ENCODE results near the gene MRM2.

Gene MRM2

GRCh38 chr7:2220030-2220429 lies 22.0 kb downstream of the MRM2 start:
- no peak for DNase-seq

GRCh38 chr7:2219606-2220005 lies 22.4 kb downstream of the MRM2 start:
- DNase-seq: no peak

- no peak for DNase-seq
Measured at GRCh38 chr7:2219136-2219535, 22.9 kb downstream of the MRM2 start.

DNA sequence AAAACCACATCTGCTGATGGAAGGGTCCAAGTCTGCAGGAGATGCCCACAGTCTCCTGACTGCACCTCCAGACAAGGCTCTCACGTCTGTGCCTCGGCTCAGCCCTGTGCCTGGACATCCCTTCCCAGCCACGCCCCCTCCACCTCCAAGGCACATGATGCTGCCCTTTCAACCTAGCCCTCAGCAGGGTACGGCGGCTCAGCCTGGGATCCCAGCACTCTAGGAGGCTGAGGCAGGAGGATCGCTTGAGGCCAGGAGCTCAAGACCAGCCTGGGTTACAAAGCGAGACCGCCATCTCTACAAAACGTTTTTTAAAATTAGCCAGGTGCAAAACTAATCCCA lies 23.6 kb downstream of the MRM2 start:
- no peak for DNase-seq

DNA sequence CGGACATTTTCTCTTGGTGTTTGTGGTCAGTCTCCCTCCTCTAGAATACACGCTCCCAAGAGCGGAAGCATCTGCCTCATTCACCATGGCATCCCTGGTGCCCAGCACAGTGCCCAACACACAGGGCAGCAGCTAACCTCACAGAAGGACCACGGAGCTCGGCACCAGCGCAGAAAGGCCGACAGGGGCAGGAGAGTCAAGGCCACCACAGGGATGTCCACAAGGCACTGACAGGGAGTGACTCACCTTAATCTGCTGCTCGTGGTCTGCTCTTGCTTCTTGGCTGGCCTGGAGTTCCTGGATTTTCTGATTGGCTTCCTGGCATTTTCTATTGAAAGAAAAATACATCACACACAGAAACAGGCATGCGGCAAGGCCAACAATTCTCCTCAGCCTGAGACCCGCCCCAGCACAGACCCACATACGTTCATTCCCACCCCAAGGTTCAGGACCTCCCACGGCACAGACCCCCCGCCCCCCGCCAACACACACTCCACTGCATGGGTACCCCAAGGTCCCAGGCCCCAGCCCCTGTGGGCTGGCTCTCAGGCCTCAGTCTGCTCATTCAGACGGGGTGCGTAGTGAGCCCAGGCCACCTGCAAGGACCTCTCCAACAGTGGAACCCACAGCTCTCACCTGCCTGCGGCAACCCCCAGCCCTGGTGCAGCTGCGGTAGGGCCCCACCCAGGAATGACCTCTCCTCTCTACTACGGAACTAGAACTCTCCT lies 24.1 kb downstream of the MRM2 start:
- DNase-seq: no peak

DNA sequence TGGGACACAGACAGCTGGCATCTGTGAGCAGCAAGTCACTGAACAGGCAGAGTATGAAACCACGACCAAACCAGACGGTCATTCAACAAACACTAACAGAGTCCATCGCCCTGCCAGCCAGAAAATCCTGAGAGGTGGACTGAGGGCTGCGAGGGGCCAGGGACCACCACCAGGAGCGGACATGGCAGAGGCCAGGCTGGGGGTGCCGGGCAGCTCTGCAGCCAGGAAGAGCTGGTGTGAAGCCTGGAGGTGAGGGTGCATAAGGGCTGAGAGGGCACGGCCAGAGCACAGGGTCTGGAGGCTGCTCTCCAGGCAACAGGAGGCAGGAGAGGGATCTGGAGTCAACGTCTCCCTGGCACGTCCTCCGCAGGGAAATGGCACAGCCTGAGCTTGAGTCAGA lies 24.8 kb downstream of the MRM2 start:
- no peak for DNase-seq

DNA sequence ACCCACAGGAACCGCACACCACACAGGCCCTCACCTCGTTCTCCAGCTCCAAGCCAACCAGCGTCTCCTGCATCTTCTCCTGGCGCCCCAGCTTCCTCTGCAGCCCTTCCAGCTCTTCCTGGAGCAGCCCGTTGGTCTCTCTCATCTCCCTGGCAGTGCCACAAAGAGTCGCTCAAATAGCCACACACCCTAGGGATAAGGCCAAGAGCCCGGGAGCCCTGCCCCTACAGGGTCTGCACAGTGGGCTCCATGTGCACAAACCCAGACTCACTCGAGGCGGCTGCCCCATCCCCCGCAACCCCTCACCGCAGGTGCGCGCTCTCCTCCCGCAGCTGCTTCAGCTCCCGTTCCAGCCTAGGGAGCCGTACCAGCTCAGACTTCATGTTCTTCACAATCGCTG lies 26.2 kb downstream of the MRM2 start:
- no peak for DNase-seq

DNA sequence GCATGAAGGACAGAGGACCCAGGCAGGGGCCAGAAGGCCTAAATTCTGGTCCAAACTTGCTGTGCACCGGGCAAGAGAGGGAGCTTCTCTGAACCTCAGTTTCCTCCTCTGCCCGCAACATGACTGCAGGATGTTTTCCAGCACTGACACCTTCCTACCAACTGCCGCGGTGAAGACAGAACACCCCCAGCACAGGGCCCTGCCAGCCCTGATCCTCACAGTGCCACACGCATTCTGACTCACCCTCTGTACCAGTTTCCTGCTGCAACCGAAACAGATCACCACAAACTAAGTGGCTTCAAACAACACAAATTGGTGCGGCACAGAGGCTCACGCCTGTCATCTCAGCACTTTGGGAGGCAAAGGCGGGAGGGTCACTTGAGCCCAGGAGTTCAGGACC lies 27.4 kb downstream of the MRM2 start:
- DNase-seq: no peak

GRCh38 chr7:2213551-2214215 lies 28.3 kb downstream of the MRM2 start:
- DNase-seq: no peak

GRCh38 chr7:2212906-2213305 lies 29.1 kb downstream of the MRM2 start:
- no peak for DNase-seq

GRCh38 chr7:2211926-2212325 lies 30.1 kb downstream of the MRM2 start:
- no peak for DNase-seq

- DNase-seq: no peak
Measured at GRCh38 chr7:2211259-2211880, 30.6 kb downstream of the MRM2 start.

DNA sequence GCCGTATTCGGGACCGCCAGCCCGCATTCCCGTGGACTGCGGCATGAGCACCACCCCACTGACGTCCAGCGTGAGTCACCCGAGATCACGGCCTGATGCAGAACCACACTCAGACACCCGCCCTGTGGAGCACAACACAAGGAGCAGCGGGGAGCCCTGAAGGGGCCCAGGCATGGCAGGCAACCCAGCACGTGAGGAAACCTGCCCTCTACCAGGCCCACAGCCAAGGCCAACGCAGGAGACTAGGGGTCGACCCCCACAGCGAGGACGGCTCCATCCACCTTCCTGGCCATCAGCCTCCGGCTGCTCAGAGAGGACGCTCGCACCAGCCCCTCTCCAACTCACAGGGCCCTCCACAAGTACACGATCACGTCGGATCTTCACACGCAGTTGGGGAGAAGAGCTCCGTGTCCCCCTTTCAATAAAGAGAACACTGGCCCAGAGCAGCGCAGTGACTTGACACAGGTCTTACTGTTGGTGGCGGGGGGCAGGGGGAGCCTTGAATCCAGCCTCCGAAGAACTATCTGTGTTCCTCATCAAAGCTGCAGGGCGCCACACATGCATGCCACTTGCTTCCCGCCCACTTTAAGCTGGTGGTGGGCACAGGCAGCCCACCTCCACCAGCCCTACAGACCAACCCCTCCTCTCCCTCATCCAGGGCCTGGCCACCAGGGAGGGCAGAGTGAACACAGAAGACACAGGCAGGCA lies 31.3 kb downstream of the MRM2 start:
- no peak for DNase-seq

DNA sequence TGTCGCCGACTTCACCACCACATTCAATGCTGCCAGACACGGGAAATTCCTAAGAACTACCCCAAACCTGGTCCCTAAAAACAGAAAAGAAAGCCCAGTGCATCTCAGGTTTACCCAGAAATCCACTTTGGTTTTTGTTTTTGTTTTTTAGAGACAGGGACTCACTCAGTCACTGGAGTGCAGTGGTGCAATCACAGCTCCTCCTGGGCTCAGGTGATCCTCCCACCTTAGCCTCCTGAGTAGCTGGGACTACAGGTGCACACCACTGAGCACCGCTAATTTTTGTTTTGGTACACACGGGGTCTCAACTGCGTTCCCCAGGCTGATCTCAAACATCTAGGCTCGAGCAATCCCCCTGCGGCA lies 32.1 kb downstream of the MRM2 start:
- DNase-seq: no peak

DNA sequence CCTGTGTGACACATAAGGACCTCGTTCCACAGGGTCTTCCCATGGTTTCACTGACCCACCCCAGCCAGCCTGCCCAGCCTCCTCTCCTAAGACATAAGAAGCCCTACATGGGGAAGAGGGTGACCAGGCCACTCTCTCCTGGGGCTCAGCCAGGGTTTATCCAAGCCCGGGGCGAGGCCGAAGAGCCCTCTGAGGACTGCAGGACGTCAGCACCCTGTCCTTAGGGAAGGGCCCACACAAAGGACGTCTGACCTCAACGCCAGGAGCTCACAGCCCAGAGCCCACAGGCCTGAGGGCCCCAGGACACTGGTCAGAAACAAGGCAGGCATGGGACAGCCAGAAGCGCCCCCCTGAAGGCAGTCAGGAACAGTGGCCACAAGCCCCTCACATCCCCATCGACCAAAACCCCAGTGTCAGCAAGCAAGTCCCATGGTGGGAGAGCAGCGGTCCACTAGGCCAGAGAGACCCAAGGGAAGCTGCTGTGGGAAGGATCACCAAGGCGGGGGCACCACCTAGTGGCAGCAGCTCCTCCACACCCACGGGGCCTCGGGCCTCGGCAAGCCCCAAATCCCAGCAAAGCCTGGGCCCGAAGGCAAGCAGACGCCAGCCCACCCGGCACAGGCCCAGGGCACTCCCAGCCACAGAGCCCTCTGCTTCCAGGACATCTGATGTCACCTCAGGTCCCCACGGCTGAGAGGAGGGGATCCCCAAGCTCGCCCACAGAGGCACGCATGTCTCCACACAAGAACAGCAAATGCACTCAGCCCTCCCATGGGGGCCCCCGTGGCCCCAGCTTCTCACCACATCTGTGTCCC lies 32.7 kb downstream of the MRM2 start:
- no peak for DNase-seq

DNA sequence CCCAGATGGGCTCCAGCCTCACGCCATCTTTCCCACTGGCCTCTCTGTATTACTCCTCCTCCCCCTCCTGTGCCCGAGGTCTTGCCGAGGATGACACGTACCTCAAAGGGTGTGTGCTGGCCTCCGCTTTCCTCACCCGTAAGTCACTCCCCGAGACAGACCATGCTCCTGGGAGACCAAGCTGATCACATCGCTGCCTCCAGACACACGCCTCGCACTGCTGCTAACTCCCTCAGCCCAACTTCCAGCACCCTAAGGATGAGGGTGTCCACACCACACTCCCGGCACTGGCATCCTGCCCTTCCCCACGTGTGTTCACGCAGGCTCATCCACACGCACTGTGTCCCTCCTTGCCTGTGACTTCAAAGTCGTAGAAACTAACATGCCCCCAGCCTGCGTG lies 33.3 kb downstream of the MRM2 start:
- DNase-seq: no peak

DNA sequence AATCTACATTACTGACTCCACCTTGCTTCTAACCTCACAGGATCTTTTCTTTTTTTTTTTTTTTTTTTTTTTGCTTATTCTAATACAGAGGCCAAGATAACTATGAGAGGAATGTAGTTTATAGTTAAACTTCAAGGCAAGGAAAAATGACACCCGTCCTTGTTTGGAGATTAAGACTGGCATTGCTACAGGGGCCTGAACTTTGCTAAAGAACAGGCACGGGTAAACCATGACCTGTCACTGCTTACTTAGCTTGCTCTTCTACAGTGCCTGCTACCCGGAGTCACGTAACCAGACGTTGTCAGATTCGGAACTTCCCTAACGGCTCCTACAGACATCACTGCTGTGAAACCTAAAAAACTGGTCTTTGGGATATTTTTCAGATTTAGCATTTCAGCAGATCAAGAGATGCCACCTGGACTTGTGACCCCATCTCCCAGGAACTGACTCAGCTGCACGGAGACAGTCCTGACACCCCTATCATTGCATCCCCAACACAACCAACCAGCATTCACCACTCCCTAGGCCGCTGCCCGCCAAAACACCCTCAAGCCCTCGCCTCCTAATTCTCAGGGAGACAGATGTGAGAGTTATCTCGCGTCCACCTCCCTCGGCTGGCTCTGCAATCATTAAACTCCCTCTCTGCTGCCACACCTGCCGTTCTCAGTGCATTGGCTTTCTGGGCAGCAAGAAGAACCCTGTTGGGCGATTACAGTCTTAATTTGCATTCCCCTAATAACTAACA lies 36.8 kb downstream of the MRM2 start:
- no peak for DNase-seq

DNA sequence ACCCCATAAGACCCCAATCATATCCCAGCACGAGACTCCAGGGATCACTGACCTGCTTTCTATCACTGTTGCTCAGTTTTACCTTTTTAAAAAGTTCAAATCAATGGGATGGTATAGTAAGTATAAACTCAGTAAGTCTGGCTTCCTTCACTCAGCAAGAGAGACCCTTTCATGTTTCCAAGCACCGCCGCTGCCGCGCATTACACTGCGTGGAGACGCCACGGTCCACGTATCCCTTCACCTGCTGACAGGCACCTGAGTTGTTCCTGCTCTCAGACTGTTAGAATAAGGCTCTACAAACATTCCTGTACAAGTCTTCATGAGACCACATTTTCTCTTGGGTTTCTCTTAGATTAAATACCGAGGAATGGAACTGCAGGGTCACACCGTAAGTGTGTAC lies 37.6 kb downstream of the MRM2 start:
- no peak for DNase-seq

GRCh38 chr7:2203766-2204300 lies 38.2 kb downstream of the MRM2 start:
- DNase-seq: no peak

DNA sequence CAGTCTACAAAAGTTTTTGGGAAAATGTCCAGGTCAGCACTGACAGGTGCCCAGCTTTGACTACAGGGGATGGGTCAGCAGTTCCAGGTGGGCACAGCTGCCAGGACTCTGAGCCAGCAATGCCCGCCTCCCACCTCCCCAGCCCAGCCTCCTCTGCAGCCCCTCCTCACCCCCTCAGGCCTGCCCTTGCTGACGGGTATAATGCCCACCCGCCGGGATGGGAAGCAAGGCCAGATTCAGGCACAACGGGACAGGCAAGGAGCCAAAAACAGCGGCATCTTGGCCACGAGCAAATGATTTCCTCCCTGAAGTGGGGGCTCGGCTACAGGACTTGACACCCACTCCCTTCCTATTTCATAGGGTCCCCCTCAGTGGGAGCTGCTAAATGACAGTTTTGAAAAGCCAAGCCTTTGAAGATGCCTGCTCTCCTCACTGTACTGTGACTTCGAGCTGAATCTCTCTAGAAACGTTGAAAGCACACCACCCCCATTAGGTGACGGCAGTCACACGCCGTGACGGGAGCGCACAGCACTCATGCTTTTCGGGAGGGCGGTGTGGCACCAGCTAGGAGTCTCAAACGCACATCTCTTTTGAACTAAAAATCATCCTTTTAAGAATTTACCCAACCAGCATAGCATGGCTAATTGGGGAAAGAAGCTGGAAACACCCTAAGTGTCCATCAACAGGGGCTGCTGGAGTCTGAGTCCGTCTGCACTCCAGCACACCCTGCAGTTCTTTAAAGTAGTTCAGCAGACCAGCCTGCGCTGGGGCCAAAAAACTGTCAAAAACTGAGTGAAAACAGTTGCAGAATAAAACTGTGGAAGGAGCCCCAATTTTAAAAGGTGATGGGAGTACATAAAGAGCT lies 38.9 kb downstream of the MRM2 start:
- DNase-seq: no peak

DNA sequence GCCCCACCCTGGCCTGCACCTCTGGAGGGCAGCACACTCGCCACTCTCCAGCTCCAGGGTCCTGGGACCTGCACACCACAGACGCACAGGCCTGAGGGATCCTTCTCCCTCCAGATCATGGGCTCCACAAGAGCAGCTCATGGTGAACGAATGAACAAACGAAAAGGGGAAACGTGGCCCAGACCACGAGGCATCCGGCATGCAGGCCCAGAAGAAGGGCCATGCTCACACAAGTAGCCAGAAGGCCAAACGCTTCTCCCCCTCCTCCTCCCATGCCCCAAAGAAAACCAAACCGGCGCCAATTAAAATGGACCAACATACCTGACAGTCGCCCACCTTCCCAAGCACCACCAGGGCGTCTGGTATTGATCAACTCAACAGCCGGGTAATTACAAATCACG lies 39.6 kb downstream of the MRM2 start:
- DNase-seq: no peak
